ENCODE measurements around the gene SPATA46. TPM values are rescaled to one million over a fixed set of nuclear protein-coding genes. Genes with fewer than 3 reads are reported as not detected.

SPATA46 gene
- total RNA-seq, 1 experiment from 2014 or later: not detected

DNA sequence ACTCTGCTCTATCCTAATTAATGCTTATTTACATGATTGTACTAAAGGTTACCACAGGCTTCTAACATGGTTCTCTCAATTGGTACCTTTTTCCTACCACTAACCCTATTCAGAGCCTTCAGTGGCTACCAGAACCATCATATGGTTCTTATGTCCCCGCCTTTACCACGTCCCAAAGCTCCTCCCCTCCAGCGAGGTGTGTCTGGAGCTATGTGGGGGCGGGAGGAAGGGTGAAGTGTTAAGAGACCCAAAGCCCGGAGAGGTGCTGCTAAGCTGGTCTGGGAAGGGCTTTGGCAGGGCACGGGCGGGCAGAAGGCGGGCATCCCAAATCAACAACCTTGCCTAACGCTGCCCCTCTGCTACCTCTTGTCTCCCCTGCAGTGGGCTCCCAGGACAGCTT is 10.0 kb downstream of the SPATA46 start:
- RAD21 ChIA-PET (ENCODE audit: low non-redundant PET in 1 of 2, low total read pairs in 2 of 2, uncharacterized antibody in 2 of 2, unreplicated experiment in 2 of 2): no interaction called here

DNA sequence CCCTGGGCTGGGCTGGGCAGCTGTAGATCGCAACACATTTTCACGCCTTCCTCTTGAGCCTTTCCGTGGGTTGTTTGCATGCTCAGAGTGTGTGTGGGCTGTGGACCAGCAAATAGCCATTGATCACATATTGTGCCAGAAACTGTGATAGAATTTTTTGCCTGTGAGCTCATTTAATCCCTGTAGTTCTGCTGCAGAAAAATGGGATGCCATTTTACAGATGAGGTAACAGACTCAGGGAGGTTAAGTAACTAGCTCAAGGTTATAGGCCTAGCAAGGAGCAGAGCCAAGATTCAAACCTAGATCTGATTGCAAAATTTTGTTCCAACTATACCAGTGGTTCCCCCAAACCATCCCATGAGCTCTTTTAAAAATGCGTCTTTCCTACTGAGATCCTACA is 10.5 kb downstream of the SPATA46 start:
- no TSS peak for BruUV-seq (replicated peaks)
- H3K79me2 ChIP-seq (ENCODE audit: insufficient read depth, low read length): no peaks in the 10 kb centered on the region
- ATAC-seq (no peak), DNase-seq (ENCODE audit: low read depth, low spot score) (no peak)
- H3K9ac ChIP-seq (ENCODE audit: low read length): no peak overlapping the region
- no peaks in the 10 kb centered on the region for H3K9me3 ChIP-seq (ENCODE audit: control insufficient read depth in 1 of 2, insufficient read depth in 1 of 2, low read depth in 1 of 2, low read length in 2 of 2)
- H3K9me2 ChIP-seq (ENCODE audit: insufficient read depth): no peaks in the 10 kb centered on the region
- H3K27me3 ChIP-seq (ENCODE audit: insufficient read depth, low read length): no peaks in the 10 kb centered on the region
- H3K4me1 ChIP-seq (ENCODE audit: control insufficient read depth in 1 of 2, insufficient read depth in 2 of 2, low read length in 2 of 2): peaks cover 0 to 6% of the 10 kb centered on the region in 2 experiments; a peak in 1 of 4 replicates
- RAD21 ChIA-PET (ENCODE audit: low non-redundant PET in 1 of 2, low total read pairs in 2 of 2, uncharacterized antibody in 2 of 2, unreplicated experiment in 2 of 2): no interaction called here
- no peaks in the 10 kb centered on the region for H4K20me1 ChIP-seq (ENCODE audit: insufficient read depth)
- CTCF ChIA-PET: no interaction called here
- H2AFZ ChIP-seq (ENCODE audit: low read depth, low read length, poor library complexity, severe bottlenecking): no peak overlapping the region
- peaks cover 0 to 3% of the 10 kb centered on the region in 2 experiments; a peak in 1 of 4 replicates for H3K36me3 ChIP-seq (ENCODE audit: control insufficient read depth in 1 of 2, insufficient read depth in 2 of 2, low read length in 2 of 2)
- no peak overlapping the region for H3K4me3 ChIP-seq (replicated peaks in 1 of 2; ENCODE audit: low read depth in 1 of 2, low read length in 2 of 2)
- H3K27ac ChIP-seq (ENCODE audit: low read depth, low read length): no peak overlapping the region
- POLR2A ChIA-PET: no interaction called here
- intact Hi-C loops (cut with micrococcal nuclease): no loop called here
- TF ChIP-seq POLR2AphosphoS5 (IDR thresholded peaks at IDR 0.05; ENCODE audit: low read depth, low read length): no peak
- TF ChIP-seq SRF (IDR thresholded peaks at IDR 0.05; ENCODE audit: low read depth): no peak
- TF ChIP-seq YY1 (IDR thresholded peaks at IDR 0.05; ENCODE audit: extremely low read depth, insufficient replicate concordance, low read depth, low read length): no peak
- no peak for TF ChIP-seq SP1 (IDR thresholded peaks at IDR 0.05; ENCODE audit: low read depth)
- TF ChIP-seq ZFX (IDR thresholded peaks at IDR 0.05): no peak
- TF ChIP-seq, protein P1, sequence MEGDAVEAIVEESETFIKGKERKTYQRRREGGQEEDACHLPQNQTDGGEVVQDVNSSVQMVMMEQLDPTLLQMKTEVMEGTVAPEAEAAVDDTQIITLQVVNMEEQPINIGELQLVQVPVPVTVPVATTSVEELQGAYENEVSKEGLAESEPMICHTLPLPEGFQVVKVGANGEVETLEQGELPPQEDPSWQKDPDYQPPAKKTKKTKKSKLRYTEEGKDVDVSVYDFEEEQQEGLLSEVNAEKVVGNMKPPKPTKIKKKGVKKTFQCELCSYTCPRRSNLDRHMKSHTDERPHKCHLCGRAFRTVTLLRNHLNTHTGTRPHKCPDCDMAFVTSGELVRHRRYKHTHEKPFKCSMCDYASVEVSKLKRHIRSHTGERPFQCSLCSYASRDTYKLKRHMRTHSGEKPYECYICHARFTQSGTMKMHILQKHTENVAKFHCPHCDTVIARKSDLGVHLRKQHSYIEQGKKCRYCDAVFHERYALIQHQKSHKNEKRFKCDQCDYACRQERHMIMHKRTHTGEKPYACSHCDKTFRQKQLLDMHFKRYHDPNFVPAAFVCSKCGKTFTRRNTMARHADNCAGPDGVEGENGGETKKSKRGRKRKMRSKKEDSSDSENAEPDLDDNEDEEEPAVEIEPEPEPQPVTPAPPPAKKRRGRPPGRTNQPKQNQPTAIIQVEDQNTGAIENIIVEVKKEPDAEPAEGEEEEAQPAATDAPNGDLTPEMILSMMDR (IDR thresholded peaks at IDR 0.05 in 2 of 3, conservative IDR thresholded peaks at IDR 0.05 in 1 of 3; ENCODE audit: borderline replicate concordance in 1 of 3, insufficient read depth in 1 of 3, low read depth in 2 of 3, low read length in 2 of 3): no peak
- no peak for TF ChIP-seq FOSL1 (IDR thresholded peaks at IDR 0.05; ENCODE audit: low read depth)
- H3K4me2 ChIP-seq (ENCODE audit: low read length): no peak overlapping the region

More for the DNA sequence above, 10.0 kb downstream of the SPATA46 start:
- no peaks in the 10 kb centered on the region for H3K9me2 ChIP-seq (ENCODE audit: insufficient read depth)
- H3K36me3 ChIP-seq (ENCODE audit: control insufficient read depth in 1 of 2, insufficient read depth in 2 of 2, low read length in 2 of 2): peaks cover 0 to 3% of the 10 kb centered on the region in 2 experiments; a peak in 1 of 4 replicates
- ChIA-PET CTCF (no interaction called here), POLR2A (no interaction called here)
- no TSS peak for BruUV-seq (replicated peaks)
- no peaks in the 10 kb centered on the region for H3K79me2 ChIP-seq (ENCODE audit: insufficient read depth, low read length)
- no peak overlapping the region for H3K4me2 ChIP-seq (ENCODE audit: low read length)
- H3K27me3 ChIP-seq (ENCODE audit: insufficient read depth, low read length): no peaks in the 10 kb centered on the region
- TF ChIP-seq SRF (IDR thresholded peaks at IDR 0.05; ENCODE audit: low read depth) (no peak), TCF7L2 (IDR thresholded peaks at IDR 0.05; ENCODE audit: borderline replicate concordance, extremely low read depth, insufficient read depth, insufficient read length) (no peak)
- ATAC-seq: no peak; the same call in 1 of the 2 replicates
- H3K9me3 ChIP-seq (ENCODE audit: control insufficient read depth in 1 of 2, insufficient read depth in 1 of 2, low read depth in 1 of 2, low read length in 2 of 2): no peaks in the 10 kb centered on the region
- H4K20me1 ChIP-seq (ENCODE audit: insufficient read depth): no peaks in the 10 kb centered on the region
- H3K4me1 ChIP-seq (ENCODE audit: control insufficient read depth in 1 of 2, insufficient read depth in 2 of 2, low read length in 2 of 2): peaks cover 0 to 6% of the 10 kb centered on the region in 2 experiments; a peak in 1 of 4 replicates
- H2AFZ ChIP-seq (ENCODE audit: low read depth, low read length, poor library complexity, severe bottlenecking): no peak overlapping the region
- DNase-seq (ENCODE audit: low read depth, low spot score): no peak
- H3K27ac ChIP-seq (ENCODE audit: low read depth, low read length): no peak overlapping the region
- no peak overlapping the region for H3K9ac ChIP-seq (ENCODE audit: low read length)
- intact Hi-C loops (cut with micrococcal nuclease): no loop called here
- no peak overlapping the region for H3K4me3 ChIP-seq (replicated peaks in 1 of 2; ENCODE audit: low read depth in 1 of 2, low read length in 2 of 2)

Data from HCT116 (cell line).